ENCODE measurements around the gene DLG2.

The DLG2 gene

DNA sequence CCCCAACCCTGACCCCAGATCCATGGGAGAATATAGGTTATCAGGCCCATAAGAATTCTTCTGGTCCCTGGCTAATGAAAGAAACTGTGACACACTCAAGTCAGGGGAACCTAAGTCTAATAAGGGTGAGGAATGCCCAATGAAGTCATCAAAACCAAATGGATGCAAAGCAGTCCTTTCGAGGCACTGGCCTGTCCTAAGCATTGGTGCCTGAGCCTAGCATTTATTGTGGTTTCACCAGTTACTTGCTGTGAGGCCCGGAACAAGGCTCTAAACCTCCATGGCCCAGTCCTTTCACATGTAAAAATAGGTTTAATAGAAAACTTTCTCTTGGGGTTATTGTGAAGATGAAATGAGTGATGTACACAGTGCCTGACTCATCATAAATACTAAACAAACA lies 712.6 kb downstream of the DLG2 start:
- Histone ChIP-seq H3K4me3 (ENCODE audit: low read length) (no peak overlapping the region), H4K20me1 (ENCODE audit: insufficient read depth, low read length) (no peaks in the 10 kb centered on the region), H3K27me3 (replicated peaks; ENCODE audit: insufficient read depth, low read length) (no peaks in the 10 kb centered on the region), H3K9me3 (replicated peaks; ENCODE audit: insufficient read depth, low read length) (no peaks in the 10 kb centered on the region), H3K79me2 (ENCODE audit: low read length) (no peaks in the 10 kb centered on the region), H3F3A (ENCODE audit: insufficient read depth, low read length) (no peaks in the 10 kb centered on the region), H3K36me3 (replicated peaks; ENCODE audit: insufficient read depth, low read length) (no peaks in the 10 kb centered on the region), H3K27ac (ENCODE audit: low read length) (no peak overlapping the region), H3K9me2 (replicated peaks; ENCODE audit: insufficient read depth, low read length) (no peaks in the 10 kb centered on the region), H3K9ac (ENCODE audit: low read length) (no peak overlapping the region), H2AFZ (ENCODE audit: low read length) (no peak overlapping the region), H3K4me2 (ENCODE audit: low read depth, low read length) (no peak overlapping the region), H3K4me1 (ENCODE audit: low read length) (no peaks in the 10 kb centered on the region)
- no peak for DNase-seq
- TF ChIP-seq EZH2phosphoT487 (IDR thresholded peaks at IDR 0.05; ENCODE audit: low read length) (no peak), EZH2 (optimal IDR thresholded peaks at IDR 0.05; ENCODE audit: low read depth, low read length) (no peak)
- TF ChIP-seq, protein P1, sequence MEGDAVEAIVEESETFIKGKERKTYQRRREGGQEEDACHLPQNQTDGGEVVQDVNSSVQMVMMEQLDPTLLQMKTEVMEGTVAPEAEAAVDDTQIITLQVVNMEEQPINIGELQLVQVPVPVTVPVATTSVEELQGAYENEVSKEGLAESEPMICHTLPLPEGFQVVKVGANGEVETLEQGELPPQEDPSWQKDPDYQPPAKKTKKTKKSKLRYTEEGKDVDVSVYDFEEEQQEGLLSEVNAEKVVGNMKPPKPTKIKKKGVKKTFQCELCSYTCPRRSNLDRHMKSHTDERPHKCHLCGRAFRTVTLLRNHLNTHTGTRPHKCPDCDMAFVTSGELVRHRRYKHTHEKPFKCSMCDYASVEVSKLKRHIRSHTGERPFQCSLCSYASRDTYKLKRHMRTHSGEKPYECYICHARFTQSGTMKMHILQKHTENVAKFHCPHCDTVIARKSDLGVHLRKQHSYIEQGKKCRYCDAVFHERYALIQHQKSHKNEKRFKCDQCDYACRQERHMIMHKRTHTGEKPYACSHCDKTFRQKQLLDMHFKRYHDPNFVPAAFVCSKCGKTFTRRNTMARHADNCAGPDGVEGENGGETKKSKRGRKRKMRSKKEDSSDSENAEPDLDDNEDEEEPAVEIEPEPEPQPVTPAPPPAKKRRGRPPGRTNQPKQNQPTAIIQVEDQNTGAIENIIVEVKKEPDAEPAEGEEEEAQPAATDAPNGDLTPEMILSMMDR (IDR thresholded peaks at IDR 0.05; ENCODE audit: low read length): no peak

DNA sequence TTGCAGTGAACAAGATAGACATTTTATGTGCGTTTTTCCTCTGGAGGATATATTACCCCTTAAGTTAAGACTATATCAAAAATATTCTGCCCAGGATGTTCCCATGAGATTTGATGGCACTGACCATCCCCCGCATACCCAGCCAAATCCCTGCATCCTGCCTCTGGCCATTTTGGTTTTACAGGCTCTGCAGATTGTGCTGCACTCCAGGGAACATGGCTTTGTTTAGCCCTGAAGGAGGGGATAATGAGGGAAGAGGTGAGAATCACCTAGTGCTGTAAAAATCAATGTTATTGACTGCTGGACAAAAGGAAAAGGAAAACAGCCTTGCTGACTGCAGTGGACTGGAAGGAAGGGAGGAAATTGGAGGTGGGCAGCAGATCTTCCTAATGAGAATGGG lies 717.4 kb downstream of the DLG2 start:
- Histone ChIP-seq H2AFZ (ENCODE audit: low read length) (no peak overlapping the region), H3K9me3 (replicated peaks; ENCODE audit: insufficient read depth, low read length) (no peaks in the 10 kb centered on the region)

DNA sequence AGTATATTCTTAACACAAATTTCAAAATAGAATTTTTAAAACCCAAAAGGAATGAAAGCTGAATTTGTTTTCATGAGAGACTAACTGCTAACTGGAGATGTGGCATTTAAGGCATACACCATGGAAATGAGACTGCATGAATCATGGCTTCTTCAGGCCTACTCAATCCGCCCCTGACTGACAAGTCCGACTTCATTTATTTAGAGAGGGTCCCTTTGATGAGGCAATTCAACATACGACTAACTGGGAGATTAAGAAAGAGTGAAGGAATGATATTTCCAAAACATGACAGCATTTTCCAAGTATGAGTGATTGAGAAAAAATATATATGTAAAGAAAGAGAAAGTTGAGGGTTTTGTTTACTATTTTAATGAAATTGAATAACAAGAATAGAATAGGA lies 720.1 kb downstream of the DLG2 start:
- Histone ChIP-seq H3F3A (ENCODE audit: insufficient read depth, low read length) (no peaks in the 10 kb centered on the region), H3K79me2 (ENCODE audit: low read length) (no peaks in the 10 kb centered on the region), H2AFZ (ENCODE audit: low read length) (no peak overlapping the region), H3K9ac (ENCODE audit: low read length) (no peak overlapping the region), H3K4me2 (ENCODE audit: low read depth, low read length) (no peak overlapping the region), H3K4me1 (ENCODE audit: low read length) (no peaks in the 10 kb centered on the region), H3K9me2 (replicated peaks; ENCODE audit: insufficient read depth, low read length) (no peaks in the 10 kb centered on the region), H3K27ac (ENCODE audit: low read length) (no peak overlapping the region), H3K36me3 (replicated peaks; ENCODE audit: insufficient read depth, low read length) (no peaks in the 10 kb centered on the region), H3K9me3 (replicated peaks; ENCODE audit: insufficient read depth, low read length) (no peaks in the 10 kb centered on the region), H3K4me3 (ENCODE audit: low read length) (no peak overlapping the region), H3K27me3 (replicated peaks; ENCODE audit: insufficient read depth, low read length) (no peaks in the 10 kb centered on the region), H4K20me1 (ENCODE audit: insufficient read depth, low read length) (no peaks in the 10 kb centered on the region)
- DNase-seq: no peak
- TF ChIP-seq EZH2 (optimal IDR thresholded peaks at IDR 0.05; ENCODE audit: low read depth, low read length) (no peak), EZH2phosphoT487 (IDR thresholded peaks at IDR 0.05; ENCODE audit: low read length) (no peak)
- TF ChIP-seq, protein P1 (IDR thresholded peaks at IDR 0.05; ENCODE audit: low read length): no peak

More for the DNA sequence above, 717.4 kb downstream of the DLG2 start:
- Histone ChIP-seq H3K79me2 (ENCODE audit: low read length) (no peaks in the 10 kb centered on the region), H3K9me2 (replicated peaks; ENCODE audit: insufficient read depth, low read length) (no peaks in the 10 kb centered on the region), H3K4me2 (ENCODE audit: low read depth, low read length) (no peak overlapping the region), H3K27ac (ENCODE audit: low read length) (no peak overlapping the region), H3K9ac (ENCODE audit: low read length) (no peak overlapping the region), H3K4me3 (ENCODE audit: low read length) (no peak overlapping the region), H3F3A (ENCODE audit: insufficient read depth, low read length) (no peaks in the 10 kb centered on the region), H3K36me3 (replicated peaks; ENCODE audit: insufficient read depth, low read length) (no peaks in the 10 kb centered on the region), H4K20me1 (ENCODE audit: insufficient read depth, low read length) (no peaks in the 10 kb centered on the region), H3K27me3 (replicated peaks; ENCODE audit: insufficient read depth, low read length) (no peaks in the 10 kb centered on the region), H3K4me1 (ENCODE audit: low read length) (no peaks in the 10 kb centered on the region)
- TF ChIP-seq EZH2phosphoT487 (IDR thresholded peaks at IDR 0.05; ENCODE audit: low read length) (no peak), EZH2 (optimal IDR thresholded peaks at IDR 0.05; ENCODE audit: low read depth, low read length) (no peak)
- DNase-seq: no peak

DNA sequence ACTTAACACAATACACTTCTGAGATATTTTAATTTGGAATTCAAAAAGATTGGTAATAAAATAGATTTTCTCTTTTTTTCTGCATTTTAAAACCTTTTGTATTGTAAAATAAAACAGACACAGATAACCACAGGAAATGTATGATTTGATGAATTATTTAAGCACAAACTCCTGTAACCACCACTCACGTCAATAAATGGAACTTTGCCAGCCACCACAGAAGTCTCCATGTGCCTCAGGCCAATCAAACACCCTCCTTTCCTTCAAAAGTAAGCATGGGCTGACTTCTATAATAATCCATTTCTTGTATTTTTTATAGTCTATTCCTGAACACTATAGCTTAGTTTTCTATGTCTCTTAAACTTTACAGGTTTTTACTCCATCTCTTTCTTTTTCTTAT lies 721.7 kb downstream of the DLG2 start:
- no peaks in the 10 kb centered on the region for H4K20me1 ChIP-seq (ENCODE audit: insufficient read depth, low read length)
- no peaks in the 10 kb centered on the region for H3K36me3 ChIP-seq (replicated peaks; ENCODE audit: insufficient read depth, low read length)
- no peak for DNase-seq
- H3K4me3 ChIP-seq (ENCODE audit: low read length): no peak overlapping the region
- no peak overlapping the region for H3K4me2 ChIP-seq (ENCODE audit: low read depth, low read length)
- H2AFZ ChIP-seq (ENCODE audit: low read length): no peak overlapping the region
- TF ChIP-seq EZH2phosphoT487 (IDR thresholded peaks at IDR 0.05; ENCODE audit: low read length): no peak
- TF ChIP-seq EZH2 (optimal IDR thresholded peaks at IDR 0.05; ENCODE audit: low read depth, low read length): no peak
- TF ChIP-seq, protein P1 (IDR thresholded peaks at IDR 0.05; ENCODE audit: low read length): no peak
- H3K9me2 ChIP-seq (replicated peaks; ENCODE audit: insufficient read depth, low read length): no peaks in the 10 kb centered on the region
- H3K9me3 ChIP-seq (replicated peaks; ENCODE audit: insufficient read depth, low read length): no peaks in the 10 kb centered on the region
- H3K27ac ChIP-seq (ENCODE audit: low read length): no peak overlapping the region
- H3K27me3 ChIP-seq (replicated peaks; ENCODE audit: insufficient read depth, low read length): no peaks in the 10 kb centered on the region
- no peaks in the 10 kb centered on the region for H3K4me1 ChIP-seq (ENCODE audit: low read length)
- no peaks in the 10 kb centered on the region for H3K79me2 ChIP-seq (ENCODE audit: low read length)
- no peaks in the 10 kb centered on the region for H3F3A ChIP-seq (ENCODE audit: insufficient read depth, low read length)
- H3K9ac ChIP-seq (ENCODE audit: low read length): no peak overlapping the region

Data from MM.1S (cell line).